Heart left ventricle (tissue), 13 donors: ENCODE measurements around the gene PDCD1LG2.

Experiments used
- CTCF ChIP-seq, 12 donors: fragments of 200-600 bp; sonication (generic) in 4 of 12; IDR thresholded peaks; one replicate each; pipeline versions ENCODE4 v1.5.0 to v1.8.0; 2018 to 2022; ENCODE audit warnings: antibody characterized with exemption in 12 of 12, mild to moderate bottlenecking in 5 of 12
- POLR2A ChIP-seq, 2 donors: fragments of 450-650 bp; IDR thresholded peaks; one replicate each; pipeline ENCODE4 v1.6.1; 2017; ENCODE audit warnings: antibody characterized with exemption in 2 of 2, mild to moderate bottlenecking in 2 of 2, moderate library complexity in 2 of 2
- donor health status: ischemic (EF 13 %, LVEDD 7.1; RV severe dilation, severe dysfunction).
- donor health status: DM: no; HTN: yes; CAD: no.
- donor health status: DM: no; HTN: no; CAD: no.
- donor health status: ischemic (EF 25% LVEDD 6.9; RV normal size, moderate dysfunction).
- donor health status: ischemic (EF 25% LVEDD 5.7; RV mildly dilated, moderate dysfunction).
- donor health status: ischemic (EF 35%, LVEDD 5.7; RV mildly dilated, moderate dysfunction).
- donor health status: nonischemic (EF 11% LVEDD 7.7; RV severe dilation, severe dysfunction).
- donor health status: DM: yes; HTN: yes; CAD: no.
- donor health status: PGD.
- donor health status: ischemic (EF 29% LVEDD 5.4; RV normal size, mild dysfunction).
- donor health status: nonischemic (EF 23%, LVEDD 6.1; RV moderate dilation, normal function).

- TF ChIP-seq CTCF (IDR thresholded peaks at IDR 0.05) (no peak), POLR2A (IDR thresholded peaks at IDR 0.05) (no peak)
These were observed 22.0 kb downstream of the PDCD1LG2 start for GRCh38 chr9:5532306-5532705.
